Mesenchymal stem cell (in vitro differentiated cells and primary cell): ENCODE measurements around the gene KIF3A.

ENCODE experiments used
- DNase-seq: peaks from one replicate; pipeline ENCODE4 v3.0.0-alpha.2; 2013
- H2AFZ ChIP-seq: one replicate; pipeline ENCODE4 v1.6.1; 2013; ENCODE audit warnings: low read depth, mild to moderate bottlenecking, control low read depth, inconsistent platforms, low read length, moderate library complexity
- H2AK5ac ChIP-seq: 2 replicates; pipeline ENCODE4 v1.6.1; 2013; ENCODE audit warnings: low read length, moderate library complexity, mild to moderate bottlenecking, inconsistent platforms; ENCODE audit not compliant: severe bottlenecking
- H2BK120ac ChIP-seq: one replicate; pipeline ENCODE4 v1.6.1; 2013; ENCODE audit warnings: low read depth, mild to moderate bottlenecking, inconsistent platforms, low read length, moderate library complexity
- H2BK12ac ChIP-seq, 2 experiments: one replicate each; pipeline ENCODE4 v1.6.1; 2013; ENCODE audit warnings: inconsistent platforms in 2 of 2, low read length in 2 of 2, mild to moderate bottlenecking in 2 of 2, moderate library complexity in 2 of 2, control low read depth in 1 of 2
- H2BK15ac ChIP-seq: one replicate; pipeline ENCODE4 v1.6.1; 2013; ENCODE audit warnings: mild to moderate bottlenecking, low read depth, inconsistent platforms; ENCODE audit not compliant: poor library complexity, severe bottlenecking
- H2BK5ac ChIP-seq: 2 replicates; pipeline ENCODE4 v1.6.1; 2013; ENCODE audit warnings: low read depth, mild to moderate bottlenecking, low read length, control low read depth, inconsistent platforms; ENCODE audit not compliant: poor library complexity, severe bottlenecking
- H3K14ac ChIP-seq, 2 experiments: one replicate each; pipeline ENCODE4 v1.6.1; 2013; ENCODE audit warnings: inconsistent platforms in 2 of 2, low read length in 2 of 2, control low read depth in 1 of 2, mild to moderate bottlenecking in 1 of 2, moderate library complexity in 1 of 2
- H3K18ac ChIP-seq, 2 experiments: one replicate each; pipeline ENCODE4 v1.6.1; 2013; ENCODE audit warnings: inconsistent platforms in 2 of 2, low read length in 2 of 2, control low read depth in 1 of 2, low read depth in 1 of 2, mild to moderate bottlenecking in 1 of 2
- H3K23ac ChIP-seq, 2 experiments: one replicate each; pipeline ENCODE4 v1.6.1; 2013; ENCODE audit warnings: inconsistent platforms in 2 of 2, low read length in 2 of 2, mild to moderate bottlenecking in 2 of 2, moderate library complexity in 2 of 2, control low read depth in 1 of 2
- H3K27ac ChIP-seq: 2 replicates; pipeline ENCODE4 v1.5.1; 2013; ENCODE audit warnings: mild to moderate bottlenecking, moderate library complexity, low read length, control low read depth, inconsistent platforms; ENCODE audit not compliant: poor library complexity, severe bottlenecking
- H3K27me3 ChIP-seq, 2 experiments: 2 replicates each; pipeline versions ENCODE4 v1.6.1 to v1.7.0; 2013; ENCODE audit warnings: low read length in 2 of 2, mild to moderate bottlenecking in 2 of 2, moderate library complexity in 2 of 2, control low read depth in 1 of 2, inconsistent platforms in 1 of 2; ENCODE audit not compliant: control insufficient read depth in 1 of 2, insufficient read depth in 1 of 2
- H3K36me3 ChIP-seq, 2 experiments: 2 replicates each; pipeline versions ENCODE4 v1.6.1 to v1.7.0; 2013; ENCODE audit warnings: low read length in 2 of 2, control low read depth in 1 of 2, inconsistent platforms in 1 of 2, low read depth in 1 of 2, mild to moderate bottlenecking in 1 of 2; ENCODE audit not compliant: insufficient read depth in 2 of 2, control insufficient read depth in 1 of 2
- H3K4ac ChIP-seq, 2 experiments: one replicate each; pipeline ENCODE4 v1.6.1; 2013; ENCODE audit warnings: inconsistent platforms in 2 of 2, low read length in 2 of 2, mild to moderate bottlenecking in 2 of 2, moderate library complexity in 2 of 2, control low read depth in 1 of 2, low read depth in 1 of 2
- H3K4me1 ChIP-seq: 2 replicates; pipeline ENCODE4 v1.6.1; 2013; ENCODE audit warnings: low read depth, low read length, control low read depth; ENCODE audit not compliant: control insufficient read depth, insufficient read depth
- H3K4me2 ChIP-seq: 2 replicates; pipeline ENCODE4 v1.6.1; 2013; ENCODE audit warnings: low read length, mild to moderate bottlenecking, inconsistent platforms; ENCODE audit not compliant: poor library complexity, severe bottlenecking
- H3K4me3 ChIP-seq, 2 experiments: 2 replicates each; pipeline versions ENCODE4 v1.5.1 to v1.7.0; 2013; ENCODE audit warnings: low read length in 2 of 2, mild to moderate bottlenecking in 2 of 2, control low read depth in 1 of 2, low read depth in 1 of 2; ENCODE audit not compliant: insufficient read depth in 1 of 2
- H3K79me1 ChIP-seq: replicated peaks from 2 replicates; pipeline ENCODE4 v1.6.1; 2013; ENCODE audit warnings: mild to moderate bottlenecking, control low read depth, low read length, inconsistent platforms; ENCODE audit not compliant: poor library complexity, severe bottlenecking
- H3K9ac ChIP-seq: 2 replicates; pipeline ENCODE4 v1.7.0; 2013; ENCODE audit warnings: mild to moderate bottlenecking, low read length, moderate library complexity
- H3K9me3 ChIP-seq: 2 replicates; pipeline ENCODE4 v1.7.0; 2013; ENCODE audit warnings: mild to moderate bottlenecking, low read length; ENCODE audit not compliant: control insufficient read depth
- H4K8ac ChIP-seq: one replicate; pipeline ENCODE4 v1.6.1; 2013; ENCODE audit warnings: inconsistent platforms, mild to moderate bottlenecking, low read length, moderate library complexity
- H4K91ac ChIP-seq: one replicate; pipeline ENCODE4 v1.6.1; 2013; ENCODE audit warnings: mild to moderate bottlenecking, low read length, inconsistent platforms
- WGBS: methylation state at CpG from one replicate; pipeline ENCODE4 v1.1.7; 2013; ENCODE audit warnings: mixed read lengths; 5-methylcytosine and 5-hydroxymethylcytosine counted together

KIF3A gene

DNA sequence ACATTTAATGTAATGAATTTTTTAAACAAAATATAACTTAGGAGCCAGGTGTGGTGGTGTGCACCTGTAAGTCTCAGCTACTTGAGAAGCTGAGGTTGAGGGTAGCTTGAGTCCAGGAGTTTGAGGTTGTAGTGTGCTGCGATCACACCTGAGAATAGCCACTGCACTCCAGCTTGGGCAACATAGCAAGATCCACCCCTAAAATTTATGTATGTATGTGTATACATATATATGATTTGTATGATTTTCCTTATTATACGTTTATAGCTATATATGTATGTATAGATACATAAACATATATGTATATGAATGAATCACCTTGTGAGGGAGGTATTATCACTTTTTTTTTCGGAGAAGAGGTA is 9.2 kb upstream of the KIF3A start:
- no peak overlapping the region for H3K18ac ChIP-seq
- H2BK15ac ChIP-seq, result no peak overlapping the region
- H2AK5ac ChIP-seq, result no peak overlapping the region
- no peak overlapping the region for H3K27ac ChIP-seq
- no peak overlapping the region for H3K9ac ChIP-seq
- H3K79me1 ChIP-seq, result no peaks in the 10 kb centered on the region
- H3K14ac ChIP-seq, result no peak overlapping the region
- H3K4me1 ChIP-seq, result peaks cover 11% of the 10 kb centered on the region
- no peak overlapping the region for H3K23ac ChIP-seq
- H3K4ac ChIP-seq, result no peak overlapping the region
- H2BK5ac ChIP-seq, result no peak overlapping the region
- WGBS, result 52% methylated on average over 1 of the region's 3 CpGs
- H4K91ac ChIP-seq, result no peak overlapping the region
- no peak overlapping the region for H4K8ac ChIP-seq
- H3K4me3 ChIP-seq, result no peak overlapping the region
- H2BK120ac ChIP-seq, result no peak overlapping the region
- DNase-seq, result no peak
- no peaks in the 10 kb centered on the region for H3K9me3 ChIP-seq
- H2AFZ ChIP-seq, result no peak overlapping the region
- H3K27me3 ChIP-seq, result peaks cover 28 to 71% of the 10 kb centered on the region in 2 experiments
- H2BK12ac ChIP-seq, result no peak overlapping the region
- no peaks in the 10 kb centered on the region for H3K36me3 ChIP-seq
- no peak overlapping the region for H3K4me2 ChIP-seq

DNA sequence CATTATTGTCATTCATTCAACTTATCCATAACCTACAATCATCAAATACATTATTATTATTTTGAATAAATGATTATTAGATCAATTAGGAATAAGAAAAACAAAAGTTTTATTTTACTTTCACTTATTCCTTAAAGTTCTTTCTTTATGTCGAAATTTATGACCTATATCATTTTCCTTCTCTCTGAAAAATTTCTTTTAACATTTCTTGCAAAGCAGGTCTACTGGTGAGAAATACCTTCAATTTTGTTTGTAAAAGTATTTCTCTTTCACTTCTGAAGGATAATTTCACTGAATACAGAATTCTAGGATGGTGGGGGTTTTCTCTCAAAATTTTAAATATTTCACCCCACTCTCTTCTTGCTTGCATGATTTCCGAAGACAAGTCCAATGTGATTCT is 7.3 kb upstream of the KIF3A start:
- Histone ChIP-seq H2AK5ac (no peak overlapping the region), H3K9ac (no peak overlapping the region), H3K4me1 (peaks cover 11% of the 10 kb centered on the region), H3K4ac (no peak overlapping the region), H3K27me3 (peaks cover 28 to 64% of the 10 kb centered on the region in 2 experiments), H2BK12ac (no peak overlapping the region), H3K18ac (no peak overlapping the region), H2BK5ac (no peak overlapping the region), H2BK15ac (no peak overlapping the region), H3K36me3 (no peaks in the 10 kb centered on the region), H2BK120ac (no peak overlapping the region), H3K23ac (no peak overlapping the region), H3K79me1 (no peaks in the 10 kb centered on the region), H3K27ac (no peak overlapping the region), H3K14ac (no peak overlapping the region), H4K8ac (no peak overlapping the region), H3K9me3 (no peaks in the 10 kb centered on the region), H3K4me2 (no peak overlapping the region), H4K91ac (no peak overlapping the region), H2AFZ (no peak overlapping the region), H3K4me3 (no peak overlapping the region)
- DNase-seq, result no peak
- WGBS, result 93% methylated on average over 1 of the region's 2 CpGs

DNA sequence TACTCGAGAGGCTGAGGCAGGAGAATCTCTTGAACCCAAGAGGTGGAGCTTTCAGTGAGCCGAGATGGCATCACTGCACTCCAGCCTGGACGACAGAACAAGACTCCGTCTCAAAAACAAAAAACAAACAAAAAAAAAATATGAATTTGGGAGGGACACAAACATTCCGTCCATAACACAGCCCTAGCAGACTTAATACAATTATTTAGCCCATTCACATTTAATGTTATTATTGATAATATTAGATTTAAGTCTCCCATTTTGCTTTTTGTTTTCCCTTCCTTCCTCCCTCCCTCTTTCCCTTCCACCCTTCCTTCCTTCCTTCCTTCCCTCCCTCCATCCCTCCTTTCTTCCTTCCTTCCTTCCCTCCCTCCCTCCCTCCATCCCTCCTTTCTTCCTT is 5.3 kb upstream of the KIF3A start:
- H3K4me2 ChIP-seq, result no peak overlapping the region
- no peaks in the 10 kb centered on the region for H3K36me3 ChIP-seq
- no peak overlapping the region for H3K9ac ChIP-seq
- no peak overlapping the region for H3K4ac ChIP-seq
- no peak overlapping the region for H4K8ac ChIP-seq
- H2BK15ac ChIP-seq, result no peak overlapping the region
- peaks cover 8% of the 10 kb centered on the region for H3K4me1 ChIP-seq
- H3K14ac ChIP-seq, result no peak overlapping the region
- no peak overlapping the region for H3K18ac ChIP-seq
- no peak for DNase-seq
- no peak overlapping the region for H2BK12ac ChIP-seq
- H3K27me3 ChIP-seq, result peaks cover 18 to 47% of the 10 kb centered on the region in 2 experiments
- H2BK120ac ChIP-seq, result no peak overlapping the region
- no peak overlapping the region for H4K91ac ChIP-seq
- H3K27ac ChIP-seq, result no peak overlapping the region
- no peak overlapping the region for H3K23ac ChIP-seq
- no peak overlapping the region for H3K4me3 ChIP-seq
- no peak overlapping the region for H2AFZ ChIP-seq
- 91% methylated on average over 5 of the region's 5 CpGs for WGBS
- H3K9me3 ChIP-seq, result no peaks in the 10 kb centered on the region
- no peak overlapping the region for H2AK5ac ChIP-seq
- no peak overlapping the region for H2BK5ac ChIP-seq
- no peaks in the 10 kb centered on the region for H3K79me1 ChIP-seq

DNA sequence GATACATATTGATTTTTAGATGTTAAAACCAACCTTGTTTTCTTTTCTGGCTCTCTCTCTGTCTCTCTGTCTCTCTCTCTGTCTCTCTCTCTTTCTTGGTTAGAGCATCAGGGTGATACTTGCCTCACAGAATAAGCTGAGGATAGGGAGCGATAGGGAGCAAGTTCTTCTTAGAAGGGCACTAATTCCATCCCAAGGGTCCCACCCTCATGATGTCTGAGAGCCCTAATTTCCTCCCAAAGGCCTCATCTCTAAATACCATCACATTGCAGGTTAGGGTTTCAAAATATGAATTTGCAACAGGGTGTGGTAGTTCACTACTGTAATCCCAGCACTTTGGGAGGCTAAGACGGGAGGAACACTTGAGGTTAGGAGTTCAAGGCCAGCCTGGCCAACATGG is 4.8 kb upstream of the KIF3A start:
- H3K4me2 ChIP-seq, result no peak overlapping the region
- no peak overlapping the region for H3K4ac ChIP-seq
- no peak overlapping the region for H2BK15ac ChIP-seq
- no peak overlapping the region for H3K27ac ChIP-seq
- H3K79me1 ChIP-seq, result no peaks in the 10 kb centered on the region
- no peak for DNase-seq
- H2AK5ac ChIP-seq, result no peak overlapping the region
- peaks cover 0 to 2% of the 10 kb centered on the region in 2 experiments for H3K36me3 ChIP-seq
- no peak overlapping the region for H2BK120ac ChIP-seq
- H2AFZ ChIP-seq, result no peak overlapping the region
- H4K8ac ChIP-seq, result no peak overlapping the region
- no peaks in the 10 kb centered on the region for H3K9me3 ChIP-seq
- 100% methylated on average over 2 of the region's 2 CpGs for WGBS
- H3K14ac ChIP-seq, result no peak overlapping the region
- H3K18ac ChIP-seq, result no peak overlapping the region
- peaks cover 18 to 42% of the 10 kb centered on the region in 2 experiments for H3K27me3 ChIP-seq
- H3K9ac ChIP-seq, result no peak overlapping the region
- H3K23ac ChIP-seq, result no peak overlapping the region
- no peak overlapping the region for H2BK5ac ChIP-seq
- H3K4me3 ChIP-seq, result no peak overlapping the region
- H2BK12ac ChIP-seq, result no peak overlapping the region
- no peak overlapping the region for H4K91ac ChIP-seq
- H3K4me1 ChIP-seq, result peaks cover 4% of the 10 kb centered on the region
